Breast epithelium (tissue), 3 donors: ENCODE measurements around the gene CIAO3.

Experiments used
- POLR2A ChIP-seq: fragments of 450-650 bp; IDR thresholded peaks from one replicate; pipeline ENCODE4 v1.6.1; 2016; ENCODE audit warnings: antibody characterized with exemption, mild to moderate bottlenecking, moderate library complexity
- POLR2AphosphoS5 ChIP-seq, 3 donors: sonication (generic); formaldehyde crosslinking; IDR thresholded peaks; one replicate each; pipeline ENCODE4 v1.6.1; 2017; ENCODE audit warnings: antibody characterized with exemption in 3 of 3
- TF ChIP-seq, protein P1 (sequence below), 3 donors: fragments of 450-650 bp; IDR thresholded peaks; one replicate each; pipeline ENCODE4 v1.5.1; 2016 to 2017; ENCODE audit warnings: antibody characterized with exemption in 3 of 3, mild to moderate bottlenecking in 3 of 3, moderate library complexity in 3 of 3

GRCh38 chr16:774086-775001 is 33.5 kb upstream of the CIAO3 start:
- TF ChIP-seq, protein P1, sequence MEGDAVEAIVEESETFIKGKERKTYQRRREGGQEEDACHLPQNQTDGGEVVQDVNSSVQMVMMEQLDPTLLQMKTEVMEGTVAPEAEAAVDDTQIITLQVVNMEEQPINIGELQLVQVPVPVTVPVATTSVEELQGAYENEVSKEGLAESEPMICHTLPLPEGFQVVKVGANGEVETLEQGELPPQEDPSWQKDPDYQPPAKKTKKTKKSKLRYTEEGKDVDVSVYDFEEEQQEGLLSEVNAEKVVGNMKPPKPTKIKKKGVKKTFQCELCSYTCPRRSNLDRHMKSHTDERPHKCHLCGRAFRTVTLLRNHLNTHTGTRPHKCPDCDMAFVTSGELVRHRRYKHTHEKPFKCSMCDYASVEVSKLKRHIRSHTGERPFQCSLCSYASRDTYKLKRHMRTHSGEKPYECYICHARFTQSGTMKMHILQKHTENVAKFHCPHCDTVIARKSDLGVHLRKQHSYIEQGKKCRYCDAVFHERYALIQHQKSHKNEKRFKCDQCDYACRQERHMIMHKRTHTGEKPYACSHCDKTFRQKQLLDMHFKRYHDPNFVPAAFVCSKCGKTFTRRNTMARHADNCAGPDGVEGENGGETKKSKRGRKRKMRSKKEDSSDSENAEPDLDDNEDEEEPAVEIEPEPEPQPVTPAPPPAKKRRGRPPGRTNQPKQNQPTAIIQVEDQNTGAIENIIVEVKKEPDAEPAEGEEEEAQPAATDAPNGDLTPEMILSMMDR (IDR thresholded peaks at IDR 0.05) = no peak
- TF ChIP-seq POLR2AphosphoS5 (IDR thresholded peaks at IDR 0.05) = no peak
- TF ChIP-seq POLR2A = no peak
